Panc1 (cell line): ENCODE results near the gene ZNF778. TPM values are rescaled to one million over a fixed set of nuclear protein-coding genes. Genes with fewer than 3 reads are reported as not detected.
A peak's percentile ranks its signal among the peaks of the same experiment; 100 is the strongest.
"Not testable (repeated sequence)": the region's sequence is repeated elsewhere in the genome, so short reads cannot be mapped to it uniquely, and the experiment has no call there.

Experiments used
- ATAC-seq: fragments of 200-7000 bp; cut with Tn5 transposase; 2 replicates; pipeline ENCODE4 v1.9.1; 2020; ENCODE audit warnings: mild to moderate bottlenecking, moderate library complexity
- BruUV-seq: library from RNA; stranded (reverse); fragments of 400-500 nt; replicated peaks from 2 replicates; lab custom pipeline; 2021; lab: Mats Ljungman, UMichigan
- CTCF ChIA-PET: fragments of 300-600 bp; sonication (Branson Sonifier 250); formaldehyde crosslinking; loops from one replicate; lab custom pipeline; 2022; ENCODE audit warnings: antibody characterized with exemption; lab: Charles Lee
- POLR2A ChIA-PET: fragments of 300-600 bp; sonication (Branson Sonifier 250); formaldehyde crosslinking; loops from one replicate; lab custom pipeline; 2022; ENCODE audit warnings: antibody characterized with exemption; lab: Charles Lee
- DNase-seq: peaks from one replicate; pipeline ENCODE4 v3.0.0-alpha.2; 2010; ENCODE audit warnings: low read depth, low spot score
- H3K27ac ChIP-seq: 2 replicates; pipeline ENCODE4 v1.5.1; 2011; ENCODE audit warnings: mild to moderate bottlenecking, low read length, inconsistent platforms
- H3K27me3 ChIP-seq: fragments of 200-500 bp; sonication (Bioruptor generic); 2 replicates; pipeline ENCODE4 v1.6.0; 2014; ENCODE audit warnings: low read length, inconsistent platforms; ENCODE audit not compliant: control insufficient read depth, insufficient read depth
- H3K36me3 ChIP-seq: fragments of 200-500 bp; sonication (Bioruptor generic); 2 replicates; pipeline ENCODE4 v1.5.1; 2014; ENCODE audit warnings: inconsistent platforms, mild to moderate bottlenecking, low read length, moderate library complexity; ENCODE audit not compliant: control insufficient read depth, insufficient read depth
- H3K4me1 ChIP-seq: 2 replicates; pipeline ENCODE4 v1.5.1; 2011; ENCODE audit warnings: inconsistent platforms, mild to moderate bottlenecking, low read length, moderate library complexity; ENCODE audit not compliant: control insufficient read depth, insufficient read depth
- H3K4me3 ChIP-seq, 2 experiments: 2 replicates each; pipeline ENCODE4 v1.5.1; 2011 to 2012; ENCODE audit warnings: low read depth in 2 of 2, low read length in 2 of 2, mild to moderate bottlenecking in 2 of 2, inconsistent platforms in 1 of 2, moderate library complexity in 1 of 2
- H3K9me3 ChIP-seq: fragments of 200-500 bp; sonication (Bioruptor generic); 2 replicates; pipeline ENCODE4 v1.5.1; 2014; ENCODE audit warnings: low read depth, mild to moderate bottlenecking, inconsistent platforms, low read length, moderate library complexity; ENCODE audit not compliant: control insufficient read depth, insufficient read depth
- POLR2AphosphoS5 ChIP-seq: IDR thresholded peaks from 2 replicates; pipeline ENCODE4 v1.6.1; 2012; ENCODE audit warnings: mild to moderate bottlenecking, low read depth, low read length, moderate library complexity
- SIN3A ChIP-seq: IDR thresholded peaks from 2 replicates; pipeline ENCODE4 v1.6.1; 2012; ENCODE audit warnings: low read depth, mild to moderate bottlenecking, low read length, moderate library complexity, borderline replicate concordance; ENCODE audit not compliant: insufficient read depth
- TCF7L2 ChIP-seq: IDR thresholded peaks from 2 replicates; pipeline ENCODE4 v1.6.1; 2011; ENCODE audit warnings: mild to moderate bottlenecking, low read depth, low read length, inconsistent platforms
- in situ Hi-C: cut with HindIII; loops from 2 replicates; pipeline ENCODE4 v1.10.0; 2016; ENCODE audit warnings: low sequenced_read_pairs, low pct_unique_long_range_greater_than_20kb
- intact Hi-C: fragments of 100-400 bp; cut with micrococcal nuclease; formaldehyde crosslinking; loops from one replicate; pipeline ENCODE4 v1.10.0; 2022; ENCODE audit not compliant: unreplicated experiment
- total RNA-seq: library from RNA; stranded (reverse); gene quantifications from one replicate; pipeline ENCODE4 v1.2.1, GENCODE V29; 2021; ENCODE audit not compliant: unreplicated experiment
- TF ChIP-seq, protein P1 (sequence below): fragments of 450-650 bp; IDR thresholded peaks from 2 replicates; pipeline ENCODE4 v1.5.1; 2017; ENCODE audit warnings: mild to moderate bottlenecking
- TF ChIP-seq, protein P2 (sequence below), 2 experiments: IDR thresholded peaks; 2 replicates each; pipeline ENCODE4 v1.6.1; 2011 to 2012; ENCODE audit warnings: low read depth in 2 of 2, control low read depth in 1 of 2, low read length in 1 of 2, mild to moderate bottlenecking in 1 of 2, moderate library complexity in 1 of 2; ENCODE audit not compliant: insufficient read depth in 1 of 2

The ZNF778 gene
- total RNA-seq, 1 experiment from 2014 or later = 15.0 TPM

DNA sequence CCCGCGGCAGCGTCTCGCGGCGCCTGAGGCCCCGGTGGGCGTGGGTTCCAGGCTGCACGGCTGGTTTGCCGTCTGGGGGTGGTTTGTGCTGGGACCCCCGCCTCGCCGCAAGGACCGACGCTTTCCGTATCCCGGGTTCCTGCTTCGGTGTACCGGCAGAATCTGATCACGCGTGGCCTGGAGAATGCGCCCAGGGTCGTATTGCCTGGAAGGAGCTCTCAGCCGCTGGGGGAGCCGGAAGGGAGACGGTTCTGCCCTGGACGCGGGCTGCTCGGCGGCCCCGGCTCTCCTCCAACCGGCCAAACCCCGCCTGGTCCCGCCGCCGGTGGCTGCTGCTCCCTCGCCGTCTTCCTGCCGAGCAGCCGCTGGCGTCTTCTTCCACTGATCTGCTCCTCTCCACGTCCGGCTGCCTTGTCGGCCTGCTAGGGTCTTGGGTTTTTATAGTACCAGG is 39.8 kb downstream of the ZNF778 start:
- no peaks in the 10 kb centered on the region for H3K27me3 ChIP-seq
- no TSS peak for BruUV-seq
- H3K4me1 ChIP-seq = no peaks in the 10 kb centered on the region; the same call in none of the 2 replicates
- DNase-seq (no peak), ATAC-seq (peak; percentile 57)
- in situ Hi-C loops = no loop called here
- no peaks in the 10 kb centered on the region for H3K36me3 ChIP-seq
- ChIA-PET POLR2A (interaction anchor here (0.7 kb wide), 1 partner anchor 10 kb away, joined by 3 read pairs; no protein-coding TSS in a partner anchor), CTCF (no interaction called here)
- TF ChIP-seq POLR2AphosphoS5 = no peak
- TF ChIP-seq TCF7L2 = no peak
- TF ChIP-seq, protein P1, sequence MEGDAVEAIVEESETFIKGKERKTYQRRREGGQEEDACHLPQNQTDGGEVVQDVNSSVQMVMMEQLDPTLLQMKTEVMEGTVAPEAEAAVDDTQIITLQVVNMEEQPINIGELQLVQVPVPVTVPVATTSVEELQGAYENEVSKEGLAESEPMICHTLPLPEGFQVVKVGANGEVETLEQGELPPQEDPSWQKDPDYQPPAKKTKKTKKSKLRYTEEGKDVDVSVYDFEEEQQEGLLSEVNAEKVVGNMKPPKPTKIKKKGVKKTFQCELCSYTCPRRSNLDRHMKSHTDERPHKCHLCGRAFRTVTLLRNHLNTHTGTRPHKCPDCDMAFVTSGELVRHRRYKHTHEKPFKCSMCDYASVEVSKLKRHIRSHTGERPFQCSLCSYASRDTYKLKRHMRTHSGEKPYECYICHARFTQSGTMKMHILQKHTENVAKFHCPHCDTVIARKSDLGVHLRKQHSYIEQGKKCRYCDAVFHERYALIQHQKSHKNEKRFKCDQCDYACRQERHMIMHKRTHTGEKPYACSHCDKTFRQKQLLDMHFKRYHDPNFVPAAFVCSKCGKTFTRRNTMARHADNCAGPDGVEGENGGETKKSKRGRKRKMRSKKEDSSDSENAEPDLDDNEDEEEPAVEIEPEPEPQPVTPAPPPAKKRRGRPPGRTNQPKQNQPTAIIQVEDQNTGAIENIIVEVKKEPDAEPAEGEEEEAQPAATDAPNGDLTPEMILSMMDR = no peak
- TF ChIP-seq, protein P2, sequence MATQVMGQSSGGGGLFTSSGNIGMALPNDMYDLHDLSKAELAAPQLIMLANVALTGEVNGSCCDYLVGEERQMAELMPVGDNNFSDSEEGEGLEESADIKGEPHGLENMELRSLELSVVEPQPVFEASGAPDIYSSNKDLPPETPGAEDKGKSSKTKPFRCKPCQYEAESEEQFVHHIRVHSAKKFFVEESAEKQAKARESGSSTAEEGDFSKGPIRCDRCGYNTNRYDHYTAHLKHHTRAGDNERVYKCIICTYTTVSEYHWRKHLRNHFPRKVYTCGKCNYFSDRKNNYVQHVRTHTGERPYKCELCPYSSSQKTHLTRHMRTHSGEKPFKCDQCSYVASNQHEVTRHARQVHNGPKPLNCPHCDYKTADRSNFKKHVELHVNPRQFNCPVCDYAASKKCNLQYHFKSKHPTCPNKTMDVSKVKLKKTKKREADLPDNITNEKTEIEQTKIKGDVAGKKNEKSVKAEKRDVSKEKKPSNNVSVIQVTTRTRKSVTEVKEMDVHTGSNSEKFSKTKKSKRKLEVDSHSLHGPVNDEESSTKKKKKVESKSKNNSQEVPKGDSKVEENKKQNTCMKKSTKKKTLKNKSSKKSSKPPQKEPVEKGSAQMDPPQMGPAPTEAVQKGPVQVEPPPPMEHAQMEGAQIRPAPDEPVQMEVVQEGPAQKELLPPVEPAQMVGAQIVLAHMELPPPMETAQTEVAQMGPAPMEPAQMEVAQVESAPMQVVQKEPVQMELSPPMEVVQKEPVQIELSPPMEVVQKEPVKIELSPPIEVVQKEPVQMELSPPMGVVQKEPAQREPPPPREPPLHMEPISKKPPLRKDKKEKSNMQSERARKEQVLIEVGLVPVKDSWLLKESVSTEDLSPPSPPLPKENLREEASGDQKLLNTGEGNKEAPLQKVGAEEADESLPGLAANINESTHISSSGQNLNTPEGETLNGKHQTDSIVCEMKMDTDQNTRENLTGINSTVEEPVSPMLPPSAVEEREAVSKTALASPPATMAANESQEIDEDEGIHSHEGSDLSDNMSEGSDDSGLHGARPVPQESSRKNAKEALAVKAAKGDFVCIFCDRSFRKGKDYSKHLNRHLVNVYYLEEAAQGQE (IDR thresholded peaks at IDR 0.05; ENCODE audit: insufficient read depth in 1 of 2, low read depth in 2 of 2, low read length in 1 of 2) = no peak
- TF ChIP-seq SIN3A = no peak
- H3K4me3 ChIP-seq = peak overlapping the region; percentile 45 to 64
- intact Hi-C loops = no loop called here
- no peaks in the 10 kb centered on the region for H3K9me3 ChIP-seq
- H3K27ac ChIP-seq = peak overlapping the region; percentile 83

DNA sequence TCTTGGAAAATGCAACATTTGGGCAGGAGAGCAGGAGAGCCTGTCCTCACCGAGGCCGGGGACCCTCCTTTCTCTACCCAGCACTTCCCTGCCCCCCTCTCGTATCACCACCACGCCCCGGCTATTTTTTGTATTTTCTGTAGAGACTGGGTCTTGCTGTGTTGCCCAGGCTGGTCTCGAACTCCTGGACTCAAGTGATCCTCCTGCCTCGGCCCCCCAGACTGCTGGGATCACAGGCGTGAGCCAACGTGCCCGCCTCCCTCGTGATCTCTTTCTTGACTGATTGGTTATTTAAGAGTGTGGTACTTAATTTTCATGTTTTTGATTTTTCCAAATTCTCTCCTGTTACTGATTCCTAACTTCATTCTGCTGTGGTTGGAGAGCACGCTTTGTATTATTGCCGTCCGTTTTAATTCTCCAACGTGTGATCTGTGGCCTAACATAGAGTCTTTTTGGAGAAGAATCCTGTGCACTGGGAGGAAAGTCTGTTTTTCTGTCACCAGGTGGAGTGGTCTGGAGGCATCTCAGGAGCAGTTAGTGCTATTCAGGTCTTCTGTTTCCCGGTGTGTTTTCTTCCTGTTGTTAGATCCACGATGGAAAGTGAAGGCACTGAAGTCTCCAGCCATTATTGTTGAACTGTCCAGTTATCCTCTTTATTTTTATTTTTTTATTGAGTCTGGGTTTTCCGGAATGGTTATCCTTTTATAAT is 40.4 kb downstream of the ZNF778 start:
- Histone ChIP-seq H3K27ac (peak overlapping the region; percentile 83), H3K9me3 (no peaks in the 10 kb centered on the region), H3K27me3 (no peaks in the 10 kb centered on the region), H3K36me3 (no peaks in the 10 kb centered on the region), H3K4me1 (no peaks in the 10 kb centered on the region; the same call in none of the 2 replicates), H3K4me3 (peak overlapping the region; percentile 45 to 64)
- intact Hi-C loops (no loop called here), in situ Hi-C loops (no loop called here)
- POLR2A ChIA-PET = no interaction called here
- CTCF ChIA-PET = no interaction called here
- TF ChIP-seq TCF7L2 = no peak
- TF ChIP-seq, protein P1 = no peak
- TF ChIP-seq, protein P2 (IDR thresholded peaks at IDR 0.05; ENCODE audit: insufficient read depth in 1 of 2, low read depth in 2 of 2, low read length in 1 of 2) = no peak
- TF ChIP-seq SIN3A = no peak
- TF ChIP-seq POLR2AphosphoS5 = no peak; the same call in 1 of the 2 replicates
- BruUV-seq = TSS peak; percentile 80
- ATAC-seq (no peak; the same call in 1 of the 2 replicates), DNase-seq (no peak)

DNA sequence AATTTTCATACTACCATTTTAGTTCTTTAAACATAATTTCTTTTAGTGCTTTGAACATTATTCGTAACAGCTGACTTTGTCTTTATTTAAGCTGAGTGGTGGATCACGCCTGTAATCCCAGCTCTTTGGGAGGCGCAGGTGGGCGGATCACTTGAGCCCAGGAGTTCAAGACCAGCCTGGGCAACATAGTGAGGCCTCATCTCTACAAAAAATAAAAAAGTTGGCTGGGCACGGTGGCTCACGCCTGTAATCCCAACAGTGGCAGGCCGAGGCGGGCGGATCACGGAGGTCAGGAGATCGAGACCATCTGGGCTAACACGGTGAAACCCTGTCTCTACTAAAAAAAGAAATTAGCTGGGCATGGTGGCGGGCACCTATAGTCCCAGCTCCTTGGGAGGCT is 42.4 kb downstream of the ZNF778 start:
- CTCF ChIA-PET, ATAC-seq, H3K27me3 ChIP-seq, in situ Hi-C loops, H3K4me3 ChIP-seq, H3K27ac ChIP-seq, H3K36me3 ChIP-seq, H3K9me3 ChIP-seq, H3K4me1 ChIP-seq, BruUV-seq, DNase-seq, intact Hi-C loops: not testable (repeated sequence)
- POLR2A ChIA-PET = interaction anchor here (0.7 kb wide), 1 partner anchor 348 kb away, joined by 5 read pairs; no protein-coding TSS in a partner anchor
